ENCODE data around the gene DDN.

Gene DDN

DNA sequence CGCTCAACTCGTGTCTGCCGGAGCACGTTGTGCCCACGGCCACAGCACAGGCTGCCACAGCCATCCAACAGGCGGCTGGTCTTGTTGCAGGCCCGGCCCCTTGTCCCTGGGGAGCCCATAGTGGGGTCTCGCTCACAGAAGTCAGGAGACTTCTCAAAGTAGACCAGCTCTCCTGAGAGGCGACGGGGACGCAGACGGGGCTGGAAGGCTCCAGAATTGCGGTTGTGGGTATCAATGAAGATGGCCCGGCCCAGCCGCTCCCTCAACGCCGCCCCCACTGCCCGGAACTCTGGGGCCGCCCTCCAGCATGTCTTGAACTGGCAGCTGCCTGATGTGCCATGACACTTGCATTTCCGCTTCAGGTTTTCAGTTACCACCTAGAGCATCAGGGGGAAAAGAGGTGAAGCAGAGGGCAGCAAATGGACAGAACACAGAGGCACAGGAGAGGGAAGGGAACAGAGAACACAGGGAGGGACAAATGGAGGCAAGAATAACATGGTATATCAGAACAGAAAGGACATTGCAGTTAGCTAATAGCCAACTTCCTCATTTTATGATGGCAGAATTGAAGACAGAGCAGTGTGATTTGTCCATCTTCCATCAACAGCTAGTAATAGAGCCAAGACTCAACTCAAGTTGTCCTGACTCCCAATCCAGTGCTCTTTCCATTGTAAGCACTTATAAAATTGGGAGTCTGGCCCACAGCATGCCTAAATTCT is 32.8 kb downstream of the DDN start:
- DNase-seq (ENCODE audit: low read depth), result no peak

DNA sequence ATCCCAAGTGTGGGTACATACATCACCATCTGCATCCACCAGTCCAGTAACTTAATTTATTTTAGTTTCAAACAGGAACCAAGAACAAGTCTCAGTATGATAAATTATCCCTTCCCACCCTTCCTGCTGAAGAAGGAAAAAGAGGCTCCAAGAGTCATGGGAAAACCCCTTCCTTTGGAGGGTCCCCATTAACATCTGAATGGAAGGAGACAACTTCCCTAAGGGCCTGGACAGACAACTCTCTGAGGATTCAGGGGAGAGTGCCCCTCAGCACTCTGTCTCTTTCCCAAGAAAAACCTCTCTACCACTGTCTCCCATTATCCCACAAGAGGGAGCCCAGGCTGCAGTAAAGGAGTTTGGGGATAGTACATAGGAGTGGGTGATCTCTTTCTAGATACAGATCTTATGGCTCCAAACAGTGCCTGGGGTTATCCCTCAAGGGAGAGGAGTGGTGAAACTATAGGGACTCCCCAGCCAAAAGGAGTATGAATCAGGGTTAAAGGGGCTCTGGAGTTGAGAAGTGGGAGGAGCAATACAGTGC is 33.8 kb downstream of the DDN start:
- DNase-seq (ENCODE audit: low read depth), result no peak

DNA sequence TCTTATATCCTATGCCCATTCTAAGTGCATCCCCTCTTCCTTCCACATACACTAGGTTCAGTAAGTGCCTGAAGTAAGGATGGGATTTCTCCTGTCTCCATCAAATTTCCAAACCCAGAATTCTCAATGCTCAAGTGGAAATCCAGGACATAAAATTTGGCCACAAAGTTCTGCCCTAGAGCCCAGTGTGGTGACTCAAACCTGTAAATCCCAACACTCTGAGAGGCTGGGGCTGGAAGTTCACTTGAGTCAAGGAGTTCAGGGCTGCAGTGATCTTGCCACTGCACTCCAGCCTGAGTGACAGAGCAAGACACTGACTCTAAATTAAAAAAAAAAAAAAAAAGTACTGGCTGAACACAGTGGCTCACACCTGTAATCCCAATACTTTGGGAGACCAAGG is 37.4 kb downstream of the DDN start:
- no peak for DNase-seq (ENCODE audit: low read depth)

DNA sequence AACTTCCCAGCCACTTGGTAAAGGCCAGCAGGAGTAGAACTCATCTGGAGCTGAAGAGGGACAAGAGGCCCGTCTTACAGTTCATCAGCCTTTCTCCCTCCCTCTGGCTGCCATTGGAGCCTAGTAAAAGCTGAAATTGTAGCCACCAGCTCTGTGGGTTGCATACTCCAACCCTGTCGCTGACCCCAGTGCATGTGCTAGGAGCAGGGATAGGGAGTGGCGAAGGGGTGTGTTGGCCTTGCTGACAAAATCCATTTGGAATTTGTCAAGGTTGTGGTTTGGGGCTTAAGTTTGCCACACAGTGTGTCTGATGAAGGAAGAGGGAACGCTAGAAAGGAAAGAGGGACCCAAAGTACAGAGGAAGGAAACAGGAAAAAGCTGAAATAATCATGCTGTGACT is 37.8 kb downstream of the DDN start:
- no peak for DNase-seq (ENCODE audit: low read depth)

DNA sequence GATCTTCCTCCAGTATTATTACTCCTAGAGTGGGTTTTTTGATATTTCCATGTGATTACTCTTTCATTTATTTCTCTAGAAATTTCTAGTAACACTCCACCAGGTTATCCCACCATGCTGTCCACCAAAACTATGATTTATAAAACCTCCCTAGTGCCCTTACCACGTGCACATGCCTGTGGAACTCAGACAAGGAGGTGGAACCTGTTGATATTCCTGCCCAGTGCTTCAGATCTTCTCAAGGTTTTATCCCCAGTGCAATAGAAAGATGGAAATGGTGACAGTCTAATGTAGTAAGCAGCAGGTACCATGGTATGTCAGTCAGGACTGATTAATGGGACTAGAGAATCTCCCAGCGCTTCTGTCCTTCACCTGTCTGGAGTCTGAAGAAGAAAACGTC is 38.3 kb downstream of the DDN start:
- DNase-seq (ENCODE audit: low read depth), result no peak

DNA sequence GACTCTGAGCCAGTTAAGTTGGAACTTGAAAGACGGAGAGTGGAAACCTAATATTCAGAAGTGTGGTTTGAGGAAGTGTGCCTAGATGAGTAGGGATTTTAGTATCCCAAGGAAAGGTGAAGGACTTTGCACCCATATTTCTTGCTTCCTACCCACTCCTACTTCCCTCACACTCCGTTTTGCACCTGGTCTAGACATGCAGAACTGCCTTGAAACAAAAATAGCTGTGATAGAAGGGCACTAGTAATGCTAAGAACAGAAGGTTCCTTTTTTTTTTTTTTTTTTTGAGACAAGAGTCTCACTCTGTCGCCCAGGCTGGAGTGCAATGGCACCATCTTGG is 41.2 kb downstream of the DDN start:
- DNase-seq (ENCODE audit: low read depth), result no peak

DNA sequence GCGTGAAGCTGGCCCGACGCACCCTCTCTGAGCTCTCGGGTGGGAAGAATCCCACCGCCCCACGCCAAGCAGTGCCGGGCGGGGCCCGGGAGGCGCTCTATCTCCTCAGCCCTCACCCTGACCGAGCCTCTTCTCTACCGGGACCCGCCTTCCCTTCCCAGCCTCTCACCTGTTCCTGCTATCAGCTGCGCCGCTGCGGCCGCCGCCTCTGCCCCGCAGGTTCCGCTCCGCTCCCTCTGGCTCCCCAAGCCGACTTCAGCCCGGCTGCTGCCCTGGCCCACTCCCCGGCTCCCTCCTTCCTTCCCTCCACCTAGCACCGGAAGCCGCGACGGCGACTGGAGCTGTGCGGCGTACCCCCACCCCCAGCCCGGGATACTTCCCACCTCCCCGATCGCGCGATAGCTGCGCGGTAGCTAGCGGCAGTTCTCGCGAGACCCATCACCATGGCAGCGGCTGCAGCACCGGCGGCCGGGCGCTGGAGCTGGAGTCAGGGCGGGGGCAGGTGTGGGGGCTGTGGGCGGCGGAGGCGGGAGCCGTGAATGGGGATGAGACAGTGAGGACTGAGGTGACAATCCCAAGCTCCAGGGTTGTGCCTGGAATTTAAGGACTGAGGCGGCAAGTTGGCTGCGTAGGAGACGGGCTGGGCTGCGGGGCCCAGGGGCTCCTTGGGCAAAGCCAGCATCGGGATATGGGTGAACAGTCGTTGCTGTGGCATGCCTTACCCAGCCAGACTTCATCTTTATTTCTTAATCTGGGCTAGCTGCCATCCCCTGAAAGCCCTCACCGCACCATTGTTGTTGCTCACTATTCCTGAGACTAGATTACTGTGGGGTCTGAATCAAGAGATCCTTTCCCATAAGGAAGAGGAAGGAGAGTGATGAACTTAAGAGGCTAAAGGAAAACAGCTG is 41.8 kb downstream of the DDN start, which contains the start of gene ARF3:
TSS of gene ARF3 (minus strand) at position 347 of the 908 bp plus-strand sequence. CDS start 16,392 bp downstream, outside the sequence.
- DNase-seq (ENCODE audit: low read depth), result peak; percentile 91

DNA sequence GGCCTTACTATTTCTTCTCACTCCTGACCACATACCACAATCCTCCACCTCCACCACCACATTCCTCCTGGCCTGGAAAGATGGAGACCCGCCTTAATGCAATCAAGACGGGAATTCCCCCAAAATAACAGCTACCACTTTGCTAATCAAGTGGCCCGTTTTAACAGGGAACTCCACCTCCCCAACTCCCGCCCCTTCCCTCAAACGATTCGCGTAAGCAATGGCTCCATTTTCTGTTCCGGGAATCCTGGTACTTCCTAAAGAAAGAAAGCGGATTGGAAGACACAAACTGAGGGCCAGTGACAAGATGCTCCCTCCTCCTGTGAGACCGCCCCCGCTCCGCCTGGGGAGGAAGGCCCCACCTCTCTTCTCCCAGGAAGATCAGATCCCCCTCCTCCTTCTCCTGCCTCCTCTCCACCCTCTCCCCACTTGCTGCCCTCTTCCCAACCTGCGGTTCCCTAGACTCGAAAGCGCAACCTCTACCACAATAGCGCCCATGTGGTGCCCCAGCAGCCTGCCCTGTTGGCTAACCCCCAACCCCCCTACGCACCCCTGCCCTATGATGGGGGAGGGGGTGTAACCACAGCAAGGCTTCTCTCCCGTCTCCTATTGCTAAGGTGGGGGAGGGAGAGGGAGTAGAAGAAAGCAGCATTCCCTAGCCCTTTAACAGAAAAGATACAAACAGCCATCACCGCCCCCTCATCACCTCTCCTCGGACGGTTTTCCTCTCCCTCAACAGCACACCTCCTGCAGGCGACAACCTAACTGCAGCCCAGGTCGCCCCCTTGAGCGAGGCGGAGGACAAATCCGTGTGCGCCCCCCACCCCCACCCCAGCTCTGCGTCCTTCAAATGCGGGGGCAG is 42.7 kb downstream of the DDN start:
- peak; percentile 97 for DNase-seq (ENCODE audit: low read depth)

DNA sequence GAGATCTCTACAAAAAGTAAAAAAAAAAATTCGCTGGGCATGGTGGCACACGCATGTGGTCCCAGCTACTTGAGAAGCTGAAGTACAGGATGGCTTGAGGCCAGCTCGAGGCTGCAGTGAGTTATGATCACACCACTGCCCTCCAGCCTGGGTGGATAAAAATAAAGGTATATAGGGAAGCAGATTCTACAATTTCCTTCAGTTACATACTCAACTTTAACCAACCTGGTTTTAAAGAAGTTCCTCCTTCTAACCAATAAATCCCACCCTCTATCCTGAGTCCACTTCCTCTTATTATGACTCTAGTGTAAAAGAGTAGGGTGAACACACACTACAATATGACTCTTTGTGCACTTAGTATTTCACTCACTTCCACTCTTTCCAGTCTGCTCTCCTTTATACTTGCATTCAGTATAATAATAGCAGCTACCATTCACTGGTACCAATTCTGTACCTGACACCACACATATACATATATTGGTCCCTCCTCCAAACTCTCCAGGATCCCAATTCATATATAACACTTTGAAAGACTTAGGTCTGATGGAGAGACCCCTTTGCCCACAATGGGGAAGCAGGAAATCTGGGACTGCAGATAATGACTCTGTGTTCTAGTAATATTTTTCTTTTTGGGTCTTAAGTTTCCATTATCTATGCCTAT is 44.2 kb downstream of the DDN start:
- DNase-seq (ENCODE audit: low read depth), result no peak

DNA sequence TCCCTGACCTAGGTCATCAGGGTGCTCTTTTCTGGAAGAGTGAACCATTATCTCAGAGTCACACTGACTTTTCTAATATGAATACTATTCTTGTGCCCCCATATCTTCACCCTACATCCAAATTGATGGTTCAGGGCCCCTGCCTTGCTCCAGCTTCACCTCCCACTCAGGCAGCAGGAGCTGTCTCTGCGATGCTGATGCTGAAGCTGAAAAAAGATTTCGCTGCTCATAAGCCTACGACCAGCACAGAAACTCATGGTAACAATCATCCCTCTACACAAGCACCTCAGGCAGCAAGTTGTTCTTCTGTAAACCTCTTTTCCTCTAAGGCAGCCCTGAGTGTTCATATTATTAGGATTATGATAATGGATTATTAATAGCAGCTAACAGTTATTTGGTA is 45.1 kb downstream of the DDN start:
- DNase-seq (ENCODE audit: low read depth), result no peak

DNA sequence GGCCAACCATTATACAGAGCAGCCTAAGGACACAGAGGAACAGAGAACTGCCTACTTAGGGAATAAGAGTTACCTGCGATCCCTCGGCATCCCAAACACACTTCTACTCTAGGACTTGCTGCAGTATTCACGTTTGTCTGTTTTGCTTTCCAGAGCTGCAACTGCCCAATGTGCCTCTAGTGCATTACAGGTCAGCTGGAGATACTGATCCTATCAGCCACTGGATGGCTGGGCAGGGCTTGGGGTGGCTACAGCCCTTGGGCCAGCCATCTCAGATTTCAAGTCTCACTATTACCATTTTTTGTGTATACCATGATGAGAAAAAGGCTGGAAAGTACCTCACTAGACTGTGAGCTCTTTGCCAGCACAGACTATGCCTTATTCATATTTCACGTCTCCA is 46.5 kb downstream of the DDN start:
- no peak for DNase-seq (ENCODE audit: low read depth)

DNA sequence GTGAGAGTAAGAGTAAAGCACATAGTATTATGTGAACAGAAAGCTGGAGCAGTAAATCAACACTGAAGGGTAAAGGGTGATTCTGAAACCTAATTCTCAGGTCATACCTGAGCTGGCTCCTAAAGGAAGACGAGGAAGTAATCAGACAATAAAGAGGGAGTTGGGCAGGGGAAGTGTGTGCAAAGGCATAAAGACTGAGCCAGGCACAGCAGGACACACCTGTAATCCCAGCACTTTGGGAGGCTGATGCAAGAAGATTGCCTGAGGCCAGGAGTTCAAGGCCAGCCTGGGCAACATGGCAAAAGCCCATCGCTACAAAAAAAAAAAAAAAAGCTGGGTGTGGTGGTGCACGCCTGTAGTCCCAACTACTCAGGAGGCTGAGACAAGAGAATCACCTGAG is 51.4 kb downstream of the DDN start:
- DNase-seq (ENCODE audit: low read depth), result no peak

DNA sequence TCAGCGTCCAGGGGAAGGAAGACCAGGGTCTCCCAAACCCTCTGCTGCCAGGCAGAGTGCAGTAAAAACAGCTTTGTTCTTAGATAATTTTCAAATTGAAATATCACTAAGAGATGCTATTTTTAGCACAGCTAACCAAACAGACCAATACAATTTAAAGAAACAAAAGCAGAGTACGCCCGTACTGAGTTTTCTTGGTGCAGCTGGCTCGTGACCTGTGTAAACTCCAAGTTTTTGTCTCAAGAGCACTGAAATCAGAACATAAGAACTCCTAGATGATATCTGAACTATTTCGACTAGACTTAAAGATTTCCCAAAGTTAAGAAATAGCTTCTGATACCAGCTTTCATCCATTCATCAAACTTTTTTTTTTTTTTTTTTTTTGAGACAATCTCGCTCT is 52.2 kb downstream of the DDN start:
- no peak for DNase-seq (ENCODE audit: low read depth)

DNA sequence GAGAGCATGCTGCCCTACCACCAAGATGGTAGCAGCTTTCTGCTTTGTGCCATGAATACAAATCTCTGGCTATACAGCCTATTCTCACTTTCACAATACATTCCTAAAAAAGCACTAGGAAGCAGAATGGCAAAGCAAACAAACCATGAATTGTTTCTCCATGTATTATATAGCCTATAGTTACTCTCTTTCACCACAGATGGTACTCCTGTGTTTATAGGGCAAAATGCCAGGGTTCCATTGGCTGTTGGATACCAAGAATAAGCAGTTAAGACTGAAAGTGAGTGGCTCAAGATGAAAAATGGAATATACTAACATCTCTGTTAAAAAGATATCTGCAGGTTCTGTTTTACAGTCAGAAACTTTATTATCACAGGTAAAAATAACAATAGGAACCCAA is 53.0 kb downstream of the DDN start:
- peak; percentile 72 for DNase-seq (ENCODE audit: low read depth)

Measured in fibroblast of gingiva (primary cell).